ENCODE data around the gene RBMS3.
"Not testable (repeated sequence)": the region's sequence is repeated elsewhere in the genome, so short reads cannot be mapped to it uniquely, and the experiment has no call there.

- not testable (repeated sequence) for TF ChIP-seq CTCF, POLR2A (IDR thresholded peaks at IDR 0.05)
These were observed 79.4 kb downstream of the RBMS3 start for GRCh38 chr3:29360289-29360688.
